Testis (tissue), 2 donors: ENCODE measurements around the gene DAP.

ENCODE experiments used
- CTCF ChIP-seq, 3 experiments: fragments of 450-650 bp in 2 of 3; fragments of 200-600 bp in 1 of 3; sonication (generic) in 1 of 3; IDR thresholded peaks; one replicate each; pipeline ENCODE4 v1.5.1; 2016 to 2019; ENCODE audit warnings: antibody characterized with exemption in 3 of 3, mild to moderate bottlenecking in 2 of 3, moderate library complexity in 1 of 3
- POLR2A ChIP-seq: fragments of 450-650 bp; IDR thresholded peaks from one replicate; pipeline ENCODE4 v1.6.1; 2017; ENCODE audit warnings: antibody characterized with exemption, mild to moderate bottlenecking, moderate library complexity

- TF ChIP-seq POLR2A (no peak), CTCF (IDR thresholded peaks at IDR 0.05) (no peak)
These were observed 10.1 kb downstream of the DAP start for GRCh38 chr5:10750909-10751308.
